Measurements from ENCODE around the gene NOTUM.

The NOTUM gene

GRCh38 chr17:81961087-81961511 is at the start of gene NOTUM:
NOTUM (minus strand) TSS chr17:81961187; CDS start chr17:81960909, 278 bp downstream.
- DNase-seq (ENCODE audit: low read depth): peak; percentile 43

GRCh38 chr17:82009413-82009812 is 48.4 kb upstream of the NOTUM start:
- no peak for DNase-seq (ENCODE audit: low read depth)

- DNase-seq (ENCODE audit: low read depth): no peak
Observed at GRCh38 chr17:82008941-82009405, 48.0 kb upstream of the NOTUM start.

- no peak for DNase-seq (ENCODE audit: low read depth)
Observed at GRCh38 chr17:82008258-82008940, 47.4 kb upstream of the NOTUM start.

GRCh38 chr17:82007495-82008257 is 46.7 kb upstream of the NOTUM start:
- DNase-seq (ENCODE audit: low read depth): no peak

GRCh38 chr17:82007228-82007494 is 46.2 kb upstream of the NOTUM start:
- no peak for DNase-seq (ENCODE audit: low read depth)

GRCh38 chr17:82006468-82007227 is 45.7 kb upstream of the NOTUM start:
- peak; percentile 61 for DNase-seq (ENCODE audit: low read depth)

- no peak for DNase-seq (ENCODE audit: low read depth)
Observed at GRCh38 chr17:82005701-82006348, 44.8 kb upstream of the NOTUM start.

- no peak for DNase-seq (ENCODE audit: low read depth)
Observed at GRCh38 chr17:82004517-82005455, 43.8 kb upstream of the NOTUM start.

- DNase-seq (ENCODE audit: low read depth): peak; percentile 98
Observed at GRCh38 chr17:82003411-82004381, 42.7 kb upstream of the NOTUM start.

- no peak for DNase-seq (ENCODE audit: low read depth)
Observed at GRCh38 chr17:82001571-82002056, 40.6 kb upstream of the NOTUM start.

GRCh38 chr17:82000803-82001570 is 40.0 kb upstream of the NOTUM start:
- no peak for DNase-seq (ENCODE audit: low read depth)

GRCh38 chr17:81999976-82000802 is 39.2 kb upstream of the NOTUM start:
- DNase-seq (ENCODE audit: low read depth): no peak

GRCh38 chr17:81999587-81999975 is 38.6 kb upstream of the NOTUM start:
- no peak for DNase-seq (ENCODE audit: low read depth)

GRCh38 chr17:81998691-81999438 is 37.9 kb upstream of the NOTUM start:
- no peak for DNase-seq (ENCODE audit: low read depth)

- no peak for DNase-seq (ENCODE audit: low read depth)
Observed at GRCh38 chr17:81998212-81998611, 37.2 kb upstream of the NOTUM start.

GRCh38 chr17:81996757-81997441 is 35.9 kb upstream of the NOTUM start:
- DNase-seq (ENCODE audit: low read depth): no peak
